ENCODE results near the gene SLC18A2. TPM values are rescaled to one million over a fixed set of nuclear protein-coding genes. Genes with fewer than 3 reads are reported as not detected.

Gene SLC18A2
- total RNA-seq, 4 donors from 2014 or later = 0.65 to 2.8 (median 2.1) TPM

GRCh38 chr10:117222552-117222951 is 18.4 kb upstream of the SLC18A2 start:
- TF ChIP-seq EP300 (IDR thresholded peaks at IDR 0.05) (no peak), POLR2A (IDR thresholded peaks at IDR 0.05; ENCODE audit: low read depth) (no peak), POLR2AphosphoS5 (IDR thresholded peaks at IDR 0.05) (no peak), CTCF (IDR thresholded peaks at IDR 0.05) (no peak)

DNA sequence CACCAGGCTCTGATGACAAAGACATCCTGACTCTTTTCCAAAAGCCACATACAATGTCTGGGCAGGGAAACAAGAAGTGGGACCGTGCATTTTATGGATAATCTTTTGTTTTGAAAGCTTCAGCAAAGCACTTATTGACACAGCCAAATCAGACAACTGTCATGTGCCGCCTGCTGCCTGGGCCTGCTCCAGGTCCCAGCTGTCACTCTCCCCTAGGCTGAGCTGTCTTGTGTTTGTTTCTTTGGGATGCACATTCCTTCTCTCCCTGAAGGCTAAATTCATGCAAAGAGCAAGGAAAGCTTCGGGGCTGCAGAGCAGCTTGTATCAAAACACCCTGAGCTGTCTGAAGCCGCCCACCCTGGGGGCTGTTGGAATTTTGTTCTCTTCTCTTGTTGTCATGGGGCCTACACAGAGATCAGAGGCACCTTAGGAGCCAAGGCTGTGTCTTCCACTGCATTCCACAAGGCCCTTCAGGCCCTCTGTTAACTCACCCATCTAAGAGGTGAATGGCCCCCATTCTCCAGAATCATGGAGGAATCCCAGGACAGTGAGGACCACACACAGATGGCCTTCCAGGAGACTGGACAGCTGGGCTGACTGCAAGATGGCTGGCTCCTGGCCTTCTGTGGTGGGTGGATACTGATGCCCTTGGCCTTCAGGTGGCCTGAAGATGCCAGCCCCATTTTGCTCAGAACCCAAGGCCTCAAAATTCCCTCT is 17.8 kb upstream of the SLC18A2 start:
- DNase-seq (ENCODE audit: extremely low spot score) = no peak
- TF ChIP-seq EP300 (IDR thresholded peaks at IDR 0.05) (no peak), POLR2A (IDR thresholded peaks at IDR 0.05; ENCODE audit: low read depth) (no peak), CTCF (IDR thresholded peaks at IDR 0.05) (no peak), POLR2AphosphoS5 (IDR thresholded peaks at IDR 0.05) (no peak)
- WGBS = 80% methylated on average over 4 of the region's 4 CpGs

More at GRCh38 chr10:117222552-117222951, 18.4 kb upstream of the SLC18A2 start:
- Histone ChIP-seq H3K27me3 (peaks cover 0 to 69% (median under 1%) of the 10 kb centered on the region in 4 donors), H3K9me3 (no peaks in the 10 kb centered on the region), H3K27ac (replicated peaks in 1 of 4) (no peak overlapping the region), H3K4me3 (no peak overlapping the region), H3K4me1 (peaks cover 0 to under 1% (median under 1%) of the 10 kb centered on the region in 4 donors), H3K36me3 (no peaks in the 10 kb centered on the region)
- no peak for DNase-seq (ENCODE audit: extremely low spot score)
- intact Hi-C loops (cut with DNase I) = no loop called here
- 91% methylated on average over 5 of the region's 5 CpGs for WGBS

DNA sequence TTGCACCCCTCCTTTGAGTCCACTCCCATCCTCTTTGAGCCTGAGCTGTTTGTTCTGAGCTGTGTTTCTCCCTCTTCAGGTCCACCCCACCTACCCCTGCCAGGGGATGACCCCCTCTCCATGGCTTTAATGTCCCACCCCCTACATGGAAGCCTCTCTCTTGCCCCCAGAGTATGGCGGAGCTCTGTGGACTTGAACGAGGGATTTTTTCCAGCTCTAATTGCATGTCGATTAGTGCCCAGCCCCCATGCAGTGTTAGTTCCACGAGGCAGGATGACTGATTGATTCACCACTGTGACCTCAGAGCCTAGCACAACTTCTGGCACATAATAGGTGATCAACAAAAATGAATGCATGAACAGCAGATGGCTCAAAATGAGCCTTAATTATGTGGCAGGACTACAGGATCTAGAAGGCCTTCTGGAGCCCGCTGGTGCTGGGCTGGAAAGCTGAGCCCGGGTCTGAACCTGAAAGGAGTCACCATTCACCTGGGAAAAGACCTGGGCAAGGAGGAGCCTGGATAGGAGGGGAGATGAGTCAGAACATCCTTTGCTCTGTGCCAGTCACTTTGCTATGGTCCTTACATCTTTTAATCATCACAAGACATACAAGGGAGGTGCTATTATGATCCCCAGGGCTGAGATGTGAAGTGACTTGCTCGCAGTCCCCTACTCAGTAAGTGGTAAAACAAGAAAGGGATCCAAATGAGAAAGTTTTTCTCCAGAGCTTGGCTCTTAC is 17.1 kb upstream of the SLC18A2 start:
- DNase-seq (ENCODE audit: extremely low spot score) = no peak
- no peaks in the 10 kb centered on the region for H3K36me3 ChIP-seq
- 86% methylated on average over 7 of the region's 7 CpGs for WGBS
- intact Hi-C loops (cut with DNase I) = no loop called here
- H3K4me3 ChIP-seq = no peak overlapping the region
- peaks cover 0 to 64% (median 0%) of the 10 kb centered on the region in 4 donors for H3K27me3 ChIP-seq
- H3K4me1 ChIP-seq = no peaks in the 10 kb centered on the region
- no peak overlapping the region for H3K27ac ChIP-seq (replicated peaks in 1 of 4)
- TF ChIP-seq EP300 (IDR thresholded peaks at IDR 0.05) (no peak), CTCF (IDR thresholded peaks at IDR 0.05) (no peak), POLR2A (IDR thresholded peaks at IDR 0.05; ENCODE audit: low read depth) (no peak), POLR2AphosphoS5 (IDR thresholded peaks at IDR 0.05) (no peak)
- no peaks in the 10 kb centered on the region for H3K9me3 ChIP-seq

More for the DNA sequence above, 17.8 kb upstream of the SLC18A2 start:
- Histone ChIP-seq H3K27me3 (peaks cover 0 to 66% (median 0%) of the 10 kb centered on the region in 4 donors), H3K4me3 (no peak overlapping the region), H3K27ac (replicated peaks in 1 of 4) (no peak overlapping the region), H3K36me3 (no peaks in the 10 kb centered on the region), H3K4me1 (no peaks in the 10 kb centered on the region), H3K9me3 (no peaks in the 10 kb centered on the region)
- intact Hi-C loops (cut with DNase I) = no loop called here

DNA sequence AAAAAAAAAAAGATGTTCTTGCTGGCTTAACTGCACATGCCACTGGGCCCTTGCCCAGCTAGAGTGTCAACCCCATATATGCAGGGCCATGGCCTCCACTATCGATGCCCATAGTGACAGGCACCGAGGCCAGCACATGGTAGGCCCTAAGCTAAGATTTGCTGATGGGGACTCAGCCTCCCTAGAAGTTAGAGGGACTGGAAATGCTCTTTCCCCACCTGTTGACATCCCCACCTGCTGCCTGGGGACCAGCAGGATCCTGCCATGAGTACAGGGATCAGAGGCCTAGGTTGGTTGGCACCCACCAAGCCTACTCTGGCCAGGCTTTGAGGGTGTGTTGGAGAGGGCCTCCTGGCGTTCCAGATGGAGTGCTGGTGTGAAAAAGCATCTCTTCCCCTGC is 16.0 kb upstream of the SLC18A2 start:
- intact Hi-C loops (cut with DNase I) = no loop called here
- DNase-seq (ENCODE audit: extremely low spot score) = no peak
- H3K4me3 ChIP-seq = no peak overlapping the region
- H3K9me3 ChIP-seq = no peaks in the 10 kb centered on the region
- no peaks in the 10 kb centered on the region for H3K36me3 ChIP-seq
- no peak overlapping the region for H3K27ac ChIP-seq (replicated peaks in 1 of 4)
- peaks cover 0 to 68% (median 0%) of the 10 kb centered on the region in 4 donors for H3K27me3 ChIP-seq
- no peaks in the 10 kb centered on the region for H3K4me1 ChIP-seq
- no peak for TF ChIP-seq POLR2A (IDR thresholded peaks at IDR 0.05; ENCODE audit: low read depth)
- no peak for TF ChIP-seq EP300 (IDR thresholded peaks at IDR 0.05)
- TF ChIP-seq CTCF (IDR thresholded peaks at IDR 0.05) = no peak
- TF ChIP-seq POLR2AphosphoS5 (IDR thresholded peaks at IDR 0.05) = no peak
- 87% methylated on average over 3 of the region's 3 CpGs for WGBS

All from esophagus muscularis mucosa (tissue), 4 donors.